ENCODE results near the gene SUSD2.

Gene SUSD2

DNA sequence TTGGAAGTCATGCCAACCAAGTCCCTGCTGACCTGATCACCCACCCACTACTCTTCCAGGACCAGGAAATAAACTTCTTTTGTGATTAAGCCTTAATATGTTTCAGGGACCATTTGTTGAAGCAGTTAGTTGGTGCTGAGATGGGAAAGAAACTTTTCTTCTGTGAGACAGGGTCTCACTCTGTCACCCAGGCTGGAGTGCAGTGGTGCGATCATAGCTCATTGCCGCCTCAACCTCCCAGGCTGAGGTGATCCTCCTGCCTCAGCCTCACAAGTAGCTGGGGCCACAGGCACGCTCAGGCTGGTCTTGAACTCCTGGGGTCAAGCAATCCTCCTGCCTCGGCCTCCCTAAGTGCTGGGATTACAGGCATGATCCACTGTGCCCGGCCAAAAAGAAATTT lies 10.6 kb downstream of the SUSD2 start:
- H3K79me2 ChIP-seq (ENCODE audit: insufficient read depth, low read length) = no peaks in the 10 kb centered on the region
- DNase-seq = no peak
- H3K4me2 ChIP-seq (ENCODE audit: insufficient read depth, low read length) = no peak overlapping the region
- no peaks in the 10 kb centered on the region for H3K9me3 ChIP-seq (ENCODE audit: insufficient read depth, low read length, severe bottlenecking)
- no peak overlapping the region for H3K27ac ChIP-seq (ENCODE audit: low read length)
- peaks cover 6% of the 10 kb centered on the region; the same call in 1 of the 2 replicates for H4K20me1 ChIP-seq (ENCODE audit: insufficient read depth, low read length)
- H3K36me3 ChIP-seq (ENCODE audit: insufficient read depth, low read length) = no peaks in the 10 kb centered on the region
- ATAC-seq (ENCODE audit: insufficient read depth, low read depth) = no peak
- H3K27me3 ChIP-seq (ENCODE audit: insufficient read depth, low read length, poor library complexity) = no peaks in the 10 kb centered on the region
- no peak for TF ChIP-seq EZH2 (IDR thresholded peaks at IDR 0.05; ENCODE audit: borderline replicate concordance, low read depth, low read length, severe bottlenecking)
- TF ChIP-seq, protein P1, sequence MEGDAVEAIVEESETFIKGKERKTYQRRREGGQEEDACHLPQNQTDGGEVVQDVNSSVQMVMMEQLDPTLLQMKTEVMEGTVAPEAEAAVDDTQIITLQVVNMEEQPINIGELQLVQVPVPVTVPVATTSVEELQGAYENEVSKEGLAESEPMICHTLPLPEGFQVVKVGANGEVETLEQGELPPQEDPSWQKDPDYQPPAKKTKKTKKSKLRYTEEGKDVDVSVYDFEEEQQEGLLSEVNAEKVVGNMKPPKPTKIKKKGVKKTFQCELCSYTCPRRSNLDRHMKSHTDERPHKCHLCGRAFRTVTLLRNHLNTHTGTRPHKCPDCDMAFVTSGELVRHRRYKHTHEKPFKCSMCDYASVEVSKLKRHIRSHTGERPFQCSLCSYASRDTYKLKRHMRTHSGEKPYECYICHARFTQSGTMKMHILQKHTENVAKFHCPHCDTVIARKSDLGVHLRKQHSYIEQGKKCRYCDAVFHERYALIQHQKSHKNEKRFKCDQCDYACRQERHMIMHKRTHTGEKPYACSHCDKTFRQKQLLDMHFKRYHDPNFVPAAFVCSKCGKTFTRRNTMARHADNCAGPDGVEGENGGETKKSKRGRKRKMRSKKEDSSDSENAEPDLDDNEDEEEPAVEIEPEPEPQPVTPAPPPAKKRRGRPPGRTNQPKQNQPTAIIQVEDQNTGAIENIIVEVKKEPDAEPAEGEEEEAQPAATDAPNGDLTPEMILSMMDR (IDR thresholded peaks at IDR 0.05; ENCODE audit: borderline replicate concordance, extremely low read depth, low read length, poor library complexity, severe bottlenecking) = no peak
- H3K9ac ChIP-seq (ENCODE audit: low read depth, low read length) = no peak overlapping the region
- H2AFZ ChIP-seq (ENCODE audit: low read depth, low read length) = no peak overlapping the region
- H3K4me3 ChIP-seq (ENCODE audit: low read depth in 1 of 2, low read length in 2 of 2) = no peak overlapping the region
- H3K4me1 ChIP-seq (ENCODE audit: insufficient read depth, low read length) = no peaks in the 10 kb centered on the region

DNA sequence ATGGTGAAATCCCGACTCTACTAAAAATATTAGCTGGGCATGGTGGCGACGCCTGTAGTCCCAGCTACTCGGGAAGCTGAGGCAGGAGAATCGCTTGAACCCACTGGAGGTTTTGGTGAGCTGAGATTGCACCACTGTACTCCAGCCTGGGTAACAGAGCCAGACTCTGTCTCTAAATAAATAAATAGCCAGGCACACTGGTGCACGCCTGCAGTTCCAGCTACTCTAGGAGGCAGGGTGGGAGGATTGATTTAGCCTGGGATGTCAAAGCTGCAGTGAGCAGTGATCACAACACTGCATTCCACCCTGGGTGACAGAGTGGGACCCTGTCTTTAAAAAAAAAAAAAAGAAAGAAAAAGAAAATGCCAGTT lies 17.4 kb downstream of the SUSD2 start:
- Histone ChIP-seq H3K9me3 (ENCODE audit: insufficient read depth, low read length, severe bottlenecking) (no peaks in the 10 kb centered on the region), H4K20me1 (ENCODE audit: insufficient read depth, low read length) (no peaks in the 10 kb centered on the region), H3K36me3 (ENCODE audit: insufficient read depth, low read length) (no peaks in the 10 kb centered on the region), H3K79me2 (ENCODE audit: insufficient read depth, low read length) (no peaks in the 10 kb centered on the region), H3K4me2 (ENCODE audit: insufficient read depth, low read length) (no peak overlapping the region), H2AFZ (ENCODE audit: low read depth, low read length) (no peak overlapping the region), H3K27me3 (ENCODE audit: insufficient read depth, low read length, poor library complexity) (no peaks in the 10 kb centered on the region), H3K9ac (ENCODE audit: low read depth, low read length) (no peak overlapping the region), H3K27ac (ENCODE audit: low read length) (no peak overlapping the region), H3K4me3 (ENCODE audit: low read depth in 1 of 2, low read length in 2 of 2) (no peak overlapping the region), H3K4me1 (ENCODE audit: insufficient read depth, low read length) (no peaks in the 10 kb centered on the region)
- ATAC-seq (ENCODE audit: insufficient read depth, low read depth) (no peak), DNase-seq (no peak)
- TF ChIP-seq, protein P1 (IDR thresholded peaks at IDR 0.05; ENCODE audit: borderline replicate concordance, extremely low read depth, low read length, poor library complexity, severe bottlenecking) = no peak
- no peak for TF ChIP-seq EZH2 (IDR thresholded peaks at IDR 0.05; ENCODE audit: borderline replicate concordance, low read depth, low read length, severe bottlenecking)

DNA sequence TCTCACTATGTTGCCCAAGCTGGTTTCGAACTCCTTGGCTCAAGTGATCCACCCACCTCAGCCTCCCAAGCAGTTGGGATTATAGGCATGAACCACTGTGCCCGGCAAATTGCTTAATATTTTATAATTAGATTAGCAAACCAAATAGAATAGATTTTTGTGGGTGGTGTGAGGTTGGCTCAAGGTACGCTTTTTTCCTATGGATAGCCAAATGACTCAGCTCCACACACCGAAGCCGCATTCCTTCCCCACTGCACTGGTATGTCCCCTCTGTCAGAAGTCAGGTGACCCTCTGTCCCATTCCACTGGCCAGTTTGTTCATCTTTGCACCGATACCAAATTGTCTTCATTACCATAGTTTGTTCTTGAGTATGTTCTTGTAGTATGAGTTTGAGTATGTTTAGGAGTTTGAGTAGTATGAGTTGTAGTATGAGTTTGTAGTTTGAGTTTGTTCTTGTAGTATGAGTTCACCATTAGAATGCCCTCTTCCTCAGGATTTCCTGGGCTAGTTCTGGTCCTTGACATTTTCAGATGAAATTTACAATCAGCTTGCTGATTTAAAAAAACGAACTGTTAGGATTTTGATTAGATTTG lies 19.4 kb downstream of the SUSD2 start:
- no peak overlapping the region for H2AFZ ChIP-seq (ENCODE audit: low read depth, low read length)
- TF ChIP-seq, protein P1 (IDR thresholded peaks at IDR 0.05; ENCODE audit: borderline replicate concordance, extremely low read depth, low read length, poor library complexity, severe bottlenecking) = no peak
- no peak for TF ChIP-seq EZH2 (IDR thresholded peaks at IDR 0.05; ENCODE audit: borderline replicate concordance, low read depth, low read length, severe bottlenecking)
- no peaks in the 10 kb centered on the region for H3K36me3 ChIP-seq (ENCODE audit: insufficient read depth, low read length)
- no peaks in the 10 kb centered on the region for H3K9me3 ChIP-seq (ENCODE audit: insufficient read depth, low read length, severe bottlenecking)
- ATAC-seq (ENCODE audit: insufficient read depth, low read depth) (no peak), DNase-seq (no peak)
- H3K4me2 ChIP-seq (ENCODE audit: insufficient read depth, low read length) = no peak overlapping the region
- H4K20me1 ChIP-seq (ENCODE audit: insufficient read depth, low read length) = no peaks in the 10 kb centered on the region
- no peaks in the 10 kb centered on the region for H3K27me3 ChIP-seq (ENCODE audit: insufficient read depth, low read length, poor library complexity)
- no peak overlapping the region for H3K4me3 ChIP-seq (ENCODE audit: low read depth in 1 of 2, low read length in 2 of 2)
- H3K9ac ChIP-seq (ENCODE audit: low read depth, low read length) = no peak overlapping the region
- H3K27ac ChIP-seq (ENCODE audit: low read length) = no peak overlapping the region
- H3K4me1 ChIP-seq (ENCODE audit: insufficient read depth, low read length) = no peaks in the 10 kb centered on the region
- no peaks in the 10 kb centered on the region for H3K79me2 ChIP-seq (ENCODE audit: insufficient read depth, low read length)

Data from DND-41 (cell line).